NOMO-1 treated with dmso at 0.1 percent for 144 hours (cell line): ENCODE measurements around the gene ZNRF2.
"Not testable (repeated sequence)": the region's sequence is repeated elsewhere in the genome, so short reads cannot be mapped to it uniquely, and the experiment has no call there.

Experiments used
- DNase-seq: peaks from one replicate; lab custom pipeline; 2025; ENCODE audit not compliant: unreplicated experiment; lab: John Stamatoyannopoulos, UW

Gene ZNRF2

DNA sequence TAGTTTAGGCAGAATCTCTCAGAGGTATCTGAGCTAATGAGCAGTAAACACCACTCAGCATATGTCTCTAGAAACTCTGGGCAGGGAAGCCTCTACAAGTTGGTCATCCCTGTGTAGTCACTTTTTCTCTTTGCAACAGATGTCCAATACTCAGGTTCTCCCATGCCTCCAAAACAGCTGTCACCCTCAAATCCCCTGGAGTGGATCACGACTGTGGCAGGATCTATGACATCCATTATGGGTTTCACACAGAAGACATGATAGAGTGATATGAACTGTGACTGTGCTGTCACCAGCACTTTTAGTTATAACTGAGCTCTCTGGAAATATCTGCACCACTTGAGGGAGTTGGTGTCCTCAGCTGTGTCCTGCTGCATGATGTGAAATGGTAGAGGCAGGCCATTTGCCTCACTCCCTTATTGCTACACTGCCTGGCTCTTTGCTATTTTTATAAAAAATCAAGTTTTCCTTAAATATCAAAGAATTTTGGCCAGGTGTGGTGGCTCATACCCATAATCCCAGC is 24.1 kb upstream of the ZNRF2 start:
- no peak for DNase-seq

- no peak for DNase-seq
Measured at GRCh38 chr7:30263090-30263710, 21.2 kb upstream of the ZNRF2 start.

GRCh38 chr7:30264052-30264451 is 20.3 kb upstream of the ZNRF2 start:
- DNase-seq: no peak

DNA sequence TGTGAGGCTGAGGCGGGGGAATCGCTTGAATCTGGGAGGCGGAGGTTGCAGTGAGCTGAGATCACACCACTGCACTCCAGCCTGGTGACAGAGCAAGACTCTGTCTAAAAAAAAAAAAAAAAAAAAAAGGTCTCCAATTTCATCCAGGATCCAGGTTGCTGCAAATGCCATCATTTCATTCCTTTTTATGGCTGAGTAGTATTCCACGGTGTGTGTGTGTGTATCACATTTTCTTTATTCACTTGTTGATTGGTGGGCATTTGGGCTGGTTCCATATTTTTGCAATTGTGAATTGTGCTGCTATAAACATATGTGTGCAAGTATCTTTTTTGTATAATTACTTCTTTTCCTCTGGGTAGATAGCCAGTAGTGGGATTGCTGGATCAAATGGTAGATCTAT is 19.2 kb upstream of the ZNRF2 start:
- DNase-seq: not testable (repeated sequence)

- no peak for DNase-seq
Measured at GRCh38 chr7:30266686-30267085, 17.7 kb upstream of the ZNRF2 start.

GRCh38 chr7:30268586-30268985 is 15.8 kb upstream of the ZNRF2 start:
- DNase-seq: no peak

DNA sequence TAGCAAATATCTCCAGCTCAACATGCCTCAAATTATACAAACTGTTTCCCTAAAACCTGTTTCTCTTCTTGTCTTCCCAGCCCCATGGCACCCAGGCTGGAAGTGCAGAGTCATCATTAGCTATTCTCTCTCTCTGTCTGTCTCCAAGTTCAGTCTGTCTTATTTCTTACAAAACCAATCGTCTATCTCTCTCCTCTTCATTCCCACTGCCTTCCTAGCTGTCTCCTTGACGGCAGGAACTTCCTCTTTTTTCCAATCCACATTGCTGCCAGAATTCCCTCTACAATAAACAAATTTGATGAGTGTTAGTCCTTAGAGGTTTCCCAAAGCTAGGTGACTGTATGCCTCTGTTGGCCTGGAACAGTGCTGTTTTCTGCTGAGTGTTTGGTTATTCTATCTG is 14.9 kb upstream of the ZNRF2 start:
- no peak for DNase-seq

DNA sequence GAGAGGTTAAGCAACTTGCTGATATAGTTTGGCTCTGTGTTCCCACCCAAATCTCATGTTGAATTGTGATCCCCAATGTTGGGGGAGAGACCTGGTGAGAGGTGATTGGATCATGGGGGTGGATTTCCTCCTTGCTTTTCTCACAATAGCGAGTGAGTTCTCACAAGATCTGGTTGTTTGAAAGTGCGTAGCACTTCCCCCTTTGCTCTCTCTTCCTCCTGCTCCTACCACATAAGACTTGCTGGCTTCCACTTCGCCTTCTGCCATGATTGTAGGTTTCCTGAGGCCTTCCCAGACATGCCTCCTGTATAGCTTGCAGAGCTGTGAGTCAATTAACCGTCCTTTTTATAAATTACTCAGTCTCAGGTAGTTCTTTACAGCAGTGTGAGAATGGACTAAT is 13.5 kb upstream of the ZNRF2 start:
- DNase-seq: no peak

GRCh38 chr7:30272126-30272525 is 12.3 kb upstream of the ZNRF2 start:
- no peak for DNase-seq

DNA sequence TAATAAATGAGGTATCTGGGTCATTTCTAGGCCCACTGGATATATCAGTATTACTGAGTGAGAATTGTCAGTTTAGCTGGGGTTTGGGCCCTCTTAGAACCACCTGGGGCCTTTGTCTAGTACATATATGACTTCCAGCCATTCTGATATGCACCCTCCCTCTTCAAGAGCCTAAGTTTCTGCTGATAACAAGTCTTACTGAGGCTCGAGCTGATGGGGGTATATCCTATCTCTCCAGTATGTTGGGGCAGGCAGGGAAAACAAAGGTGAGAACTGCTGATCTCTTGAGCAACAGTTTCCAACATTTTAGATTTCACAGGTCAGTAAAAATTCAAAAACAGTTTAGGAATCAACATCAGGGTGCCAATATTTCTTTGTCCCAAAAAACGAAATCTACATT is 10.8 kb upstream of the ZNRF2 start:
- no peak for DNase-seq

- no peak for DNase-seq
Measured at GRCh38 chr7:30274641-30275040, 9.8 kb upstream of the ZNRF2 start.

- peak; percentile 25 for DNase-seq
Measured at GRCh38 chr7:30276203-30276900, 8.0 kb upstream of the ZNRF2 start.

- no peak for DNase-seq
Measured at GRCh38 chr7:30278376-30278775, 6.0 kb upstream of the ZNRF2 start.

DNA sequence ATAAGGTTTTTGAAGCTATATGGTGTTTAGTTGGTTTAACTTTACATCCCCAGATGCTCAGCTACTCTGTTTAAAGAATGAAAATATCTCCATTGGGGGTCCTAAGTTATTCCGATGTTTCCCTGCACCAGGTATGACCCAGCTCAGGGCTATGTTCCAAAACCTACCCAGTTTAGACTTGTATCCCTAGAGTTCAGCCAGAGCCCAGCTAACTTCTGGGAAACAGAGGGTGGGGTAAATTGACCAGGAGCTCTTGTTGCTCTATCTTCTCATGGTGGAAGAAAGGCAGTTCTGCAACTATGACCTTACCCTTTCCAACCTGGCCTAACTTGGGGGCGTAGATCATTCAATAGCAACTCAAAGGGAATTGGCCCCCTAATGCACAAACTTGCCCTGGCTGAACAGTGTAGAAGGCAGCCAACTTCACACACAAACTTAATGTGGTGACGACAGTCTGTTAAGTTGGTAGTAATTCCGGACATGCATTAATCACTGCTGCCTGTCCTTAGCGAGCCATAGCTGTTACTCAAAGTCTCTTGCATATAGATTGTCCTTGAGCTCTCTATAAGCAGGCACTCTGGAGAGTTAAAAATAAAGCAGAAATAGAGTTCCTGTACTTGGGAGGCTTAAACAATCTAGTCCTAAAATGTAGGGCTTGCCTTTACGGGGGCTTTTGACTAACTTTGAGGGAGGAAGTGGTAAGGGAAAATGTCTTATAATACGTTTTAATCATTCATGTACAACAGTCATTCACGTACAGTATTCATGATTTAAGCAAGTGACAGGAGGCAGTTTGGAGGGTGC is 5.3 kb upstream of the ZNRF2 start:
- no peak for DNase-seq

DNA sequence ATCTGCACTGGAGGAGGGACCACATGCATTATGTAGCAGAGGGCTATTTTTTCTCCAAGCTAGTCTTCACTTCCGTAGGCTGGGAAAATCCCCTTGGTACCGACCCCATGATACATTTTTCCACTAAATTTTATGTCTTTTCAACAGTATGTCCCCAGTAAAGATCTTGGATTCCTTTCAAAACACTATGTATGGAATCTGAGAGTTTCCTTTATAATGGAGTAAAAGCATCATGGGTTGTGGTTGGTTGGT is 4.8 kb upstream of the ZNRF2 start:
- no peak for DNase-seq

DNA sequence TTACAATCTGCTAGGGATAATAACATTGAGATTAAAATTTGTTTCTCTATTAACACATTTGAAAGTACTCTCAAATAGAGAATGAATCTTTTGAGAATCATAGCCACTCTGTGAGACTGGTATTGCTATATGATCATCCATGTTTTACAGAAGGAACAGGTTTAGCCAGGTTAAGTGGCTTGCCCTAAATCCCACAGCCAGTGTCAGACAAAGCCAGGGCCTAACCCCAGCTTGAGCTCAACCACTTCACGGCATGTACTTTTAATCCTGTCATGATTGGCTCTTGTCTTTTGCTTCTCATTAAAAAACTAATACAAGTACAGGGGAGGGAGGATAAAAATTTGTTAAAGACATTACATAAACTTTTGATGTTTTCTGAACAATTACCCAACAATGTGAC is 3.8 kb upstream of the ZNRF2 start:
- DNase-seq: no peak

DNA sequence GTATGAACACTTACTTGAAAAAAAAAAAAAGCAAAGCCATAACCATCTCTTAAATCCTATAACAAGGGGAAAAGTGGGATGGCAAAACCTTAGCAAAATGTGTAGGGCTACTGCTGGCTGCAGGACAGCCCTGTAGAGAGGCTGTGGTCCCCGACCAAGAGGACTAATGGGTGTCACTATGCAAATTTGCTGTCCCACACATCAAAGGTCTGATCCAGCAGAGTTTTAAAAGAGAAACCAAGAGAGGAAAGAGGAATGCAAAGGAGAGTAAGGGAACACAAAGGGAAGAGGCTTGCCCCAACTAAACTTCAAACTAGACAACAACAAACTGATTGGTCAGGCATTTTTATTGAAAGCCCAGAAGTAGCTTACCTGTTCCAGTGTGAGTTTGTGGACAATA is 3.1 kb upstream of the ZNRF2 start:
- DNase-seq: no peak

DNA sequence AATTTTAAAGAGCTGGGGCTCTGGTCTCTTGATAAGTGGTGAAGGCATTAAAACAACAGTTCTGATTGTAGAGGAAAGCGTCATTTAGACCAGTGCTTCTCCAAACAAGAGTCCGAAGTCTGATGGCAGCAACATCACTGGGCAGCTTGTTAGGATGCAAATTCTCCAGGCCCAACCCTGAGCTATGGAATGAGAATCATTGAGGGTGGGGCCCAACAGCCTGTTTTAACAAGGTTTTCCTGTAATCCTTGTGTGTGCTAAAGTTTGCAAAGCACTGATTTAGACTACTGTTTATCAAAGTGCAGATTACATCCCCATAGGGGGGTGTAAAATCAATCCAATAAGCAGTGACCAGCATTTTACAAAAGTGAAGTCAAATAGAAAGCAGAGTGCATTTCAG is 2.6 kb upstream of the ZNRF2 start:
- no peak for DNase-seq

- no peak for DNase-seq
Measured at GRCh38 chr7:30282735-30283134, 1.7 kb upstream of the ZNRF2 start.

DNA sequence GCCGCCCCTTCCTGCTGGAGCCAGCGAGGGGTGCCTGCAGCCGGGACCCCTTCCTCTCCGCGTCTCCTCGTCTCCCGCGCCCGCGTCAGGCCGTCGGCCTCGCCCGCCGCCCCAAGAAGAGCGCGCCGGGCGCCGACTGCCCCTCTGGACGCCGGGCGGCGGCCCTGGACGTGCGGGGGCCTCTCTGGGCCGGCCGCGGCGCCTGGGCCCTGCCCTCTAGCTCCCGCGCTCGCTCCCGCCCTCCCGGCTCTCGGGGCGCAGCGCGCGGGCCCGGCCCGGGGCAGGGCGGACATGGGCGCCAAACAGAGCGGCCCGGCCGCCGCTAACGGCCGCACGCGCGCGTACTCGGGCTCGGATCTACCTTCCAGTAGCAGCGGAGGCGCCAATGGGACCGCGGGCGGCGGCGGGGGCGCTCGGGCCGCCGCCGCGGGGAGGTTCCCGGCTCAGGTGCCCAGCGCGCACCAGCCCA is 704 bp downstream of the ZNRF2 start:
- no peak for DNase-seq

GRCh38 chr7:30285536-30286284 is 1.3 kb downstream of the ZNRF2 start:
- peak; percentile 85 for DNase-seq
